Stimulated activated CD4-positive, alpha-beta T cell treated with anti-CD3 and anti-CD28 coated beads, Interleukin-12 subunit alpha, Interleukin-12 subunit beta, amount 100 ng/mL, for 48 hours (primary cell): ENCODE measurements around the gene ZBTB12.
"Not testable (repeated sequence)": the region's sequence is repeated elsewhere in the genome, so short reads cannot be mapped to it uniquely, and the experiment has no call there.

Experiments used
- DNase-seq, 3 donors: peaks; one replicate each; pipeline ENCODE4 v3.0.0-alpha.2; 2020; ENCODE audit warnings: low read depth in 2 of 3, low spot score in 1 of 3

The ZBTB12 gene

GRCh38 chr6:31901953-31902643, at the start of gene ZBTB12:
Gene ZBTB12 (minus strand): TSS chr6:31902086. CDS start chr6:31901305, 781 bp downstream.
- peak; percentile 67 to 81 (median 74) for DNase-seq

- no peak for DNase-seq
Observed at GRCh38 chr6:31949926-31950548, 48.2 kb upstream of the ZBTB12 start.

- no peak for DNase-seq
Observed at GRCh38 chr6:31948753-31949413, 47.0 kb upstream of the ZBTB12 start.

GRCh38 chr6:31948306-31948705, 46.4 kb upstream of the ZBTB12 start:
- DNase-seq: no peak

GRCh38 chr6:31947864-31948263, 46.0 kb upstream of the ZBTB12 start:
- no peak for DNase-seq

- DNase-seq: no peak
Observed at GRCh38 chr6:31947070-31947675, 45.3 kb upstream of the ZBTB12 start.

GRCh38 chr6:31946370-31946885, 44.5 kb upstream of the ZBTB12 start:
- DNase-seq: no peak

GRCh38 chr6:31945507-31946369, 43.9 kb upstream of the ZBTB12 start, which contains the start of gene CFB:
Gene CFB (plus strand): TSS chr6:31946095. CDS start chr6:31946222, 127 bp downstream.
- DNase-seq: no peak

GRCh38 chr6:31945154-31945506, 43.2 kb upstream of the ZBTB12 start:
- no peak for DNase-seq

GRCh38 chr6:31943742-31944141, 41.9 kb upstream of the ZBTB12 start:
- no peak for DNase-seq

GRCh38 chr6:31940256-31940664, 38.4 kb upstream of the ZBTB12 start:
- no peak for DNase-seq

- DNase-seq: no peak
Observed at GRCh38 chr6:31935823-31936222, 33.9 kb upstream of the ZBTB12 start.

- DNase-seq: no peak
Observed at GRCh38 chr6:31935021-31935420, 33.1 kb upstream of the ZBTB12 start.

- no peak for DNase-seq
Observed at GRCh38 chr6:31933537-31933936, 31.7 kb upstream of the ZBTB12 start.

GRCh38 chr6:31932137-31932536, 30.3 kb upstream of the ZBTB12 start:
- not testable (repeated sequence) for DNase-seq

GRCh38 chr6:31930962-31931361, 29.1 kb upstream of the ZBTB12 start:
- no peak for DNase-seq

- no peak for DNase-seq
Observed at GRCh38 chr6:31928672-31928939, 26.7 kb upstream of the ZBTB12 start.

- no peak for DNase-seq
Observed at GRCh38 chr6:31927863-31928671, 26.2 kb upstream of the ZBTB12 start.

GRCh38 chr6:31927242-31927862, 25.5 kb upstream of the ZBTB12 start, which contains the start of gene C2:
Gene C2 (plus strand): TSS chr6:31927717. CDS start chr6:31927753, 36 bp downstream.
- DNase-seq: no peak

GRCh38 chr6:31922942-31923341, 21.1 kb upstream of the ZBTB12 start:
- DNase-seq: no peak
